Fibroblast of pulmonary artery (primary cell): ENCODE results near the gene DDAH1.

ENCODE experiments used
- DNase-seq: peaks from one replicate; pipeline ENCODE4 v3.0.0-alpha.2; 2010; ENCODE audit warnings: low read depth
- H3K4me3 ChIP-seq: replicated peaks from 2 replicates; pipeline ENCODE4 v1.5.1; 2011; ENCODE audit warnings: low read depth, mild to moderate bottlenecking, control low read depth, low read length, moderate library complexity
- TF ChIP-seq, protein P1 (sequence below): IDR thresholded peaks from 2 replicates; pipeline ENCODE4 v1.5.1; 2011; ENCODE audit warnings: mild to moderate bottlenecking, control low read depth, low read length, inconsistent platforms; ENCODE audit errors: missing control alignments

The DDAH1 gene

DNA sequence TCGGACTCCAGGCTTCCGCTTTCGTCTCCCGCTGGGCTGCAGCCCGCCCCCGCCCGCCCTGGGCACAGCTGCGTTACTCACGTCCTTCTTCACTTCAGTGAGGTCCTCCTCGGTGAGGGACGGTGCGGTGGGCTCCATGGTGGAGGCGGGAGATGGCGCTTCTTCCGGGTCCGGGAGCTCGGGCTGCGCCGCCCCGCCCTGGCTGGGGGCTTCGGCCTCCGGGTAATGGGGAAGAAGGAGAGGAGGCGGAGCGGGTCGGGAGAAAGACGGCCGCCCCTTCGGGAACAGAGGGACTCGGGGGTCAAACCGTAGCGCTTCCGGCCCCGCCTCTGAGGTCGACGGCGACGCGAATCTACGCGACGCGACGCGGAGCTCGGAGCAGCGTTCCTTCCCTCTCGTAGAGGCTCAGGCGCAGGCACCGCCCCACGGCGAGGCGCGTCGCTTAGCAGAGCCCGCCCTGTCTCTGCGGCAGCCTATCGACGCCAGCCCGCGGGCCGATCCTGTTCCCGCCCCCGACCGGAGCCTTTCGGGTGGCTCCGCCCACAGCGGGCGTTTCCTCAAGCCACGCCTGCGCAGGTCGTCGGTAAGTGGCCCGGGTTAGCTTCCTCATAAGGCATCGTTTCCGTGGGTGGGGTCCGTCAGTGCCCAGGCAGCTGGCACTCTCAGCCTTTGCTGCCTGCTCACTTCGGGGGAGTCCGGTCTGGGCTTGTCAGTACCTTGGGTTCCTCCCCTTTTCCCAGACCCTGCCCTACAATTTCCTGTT is 188.6 kb downstream of the DDAH1 start, which contains the start of gene BCL10:
BCL10 (minus strand) TSS at position 418 of the 763 bp plus-strand sequence; CDS start at position 138, 280 bp downstream.
- TF ChIP-seq, protein P1, sequence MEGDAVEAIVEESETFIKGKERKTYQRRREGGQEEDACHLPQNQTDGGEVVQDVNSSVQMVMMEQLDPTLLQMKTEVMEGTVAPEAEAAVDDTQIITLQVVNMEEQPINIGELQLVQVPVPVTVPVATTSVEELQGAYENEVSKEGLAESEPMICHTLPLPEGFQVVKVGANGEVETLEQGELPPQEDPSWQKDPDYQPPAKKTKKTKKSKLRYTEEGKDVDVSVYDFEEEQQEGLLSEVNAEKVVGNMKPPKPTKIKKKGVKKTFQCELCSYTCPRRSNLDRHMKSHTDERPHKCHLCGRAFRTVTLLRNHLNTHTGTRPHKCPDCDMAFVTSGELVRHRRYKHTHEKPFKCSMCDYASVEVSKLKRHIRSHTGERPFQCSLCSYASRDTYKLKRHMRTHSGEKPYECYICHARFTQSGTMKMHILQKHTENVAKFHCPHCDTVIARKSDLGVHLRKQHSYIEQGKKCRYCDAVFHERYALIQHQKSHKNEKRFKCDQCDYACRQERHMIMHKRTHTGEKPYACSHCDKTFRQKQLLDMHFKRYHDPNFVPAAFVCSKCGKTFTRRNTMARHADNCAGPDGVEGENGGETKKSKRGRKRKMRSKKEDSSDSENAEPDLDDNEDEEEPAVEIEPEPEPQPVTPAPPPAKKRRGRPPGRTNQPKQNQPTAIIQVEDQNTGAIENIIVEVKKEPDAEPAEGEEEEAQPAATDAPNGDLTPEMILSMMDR, result no peak

DNA sequence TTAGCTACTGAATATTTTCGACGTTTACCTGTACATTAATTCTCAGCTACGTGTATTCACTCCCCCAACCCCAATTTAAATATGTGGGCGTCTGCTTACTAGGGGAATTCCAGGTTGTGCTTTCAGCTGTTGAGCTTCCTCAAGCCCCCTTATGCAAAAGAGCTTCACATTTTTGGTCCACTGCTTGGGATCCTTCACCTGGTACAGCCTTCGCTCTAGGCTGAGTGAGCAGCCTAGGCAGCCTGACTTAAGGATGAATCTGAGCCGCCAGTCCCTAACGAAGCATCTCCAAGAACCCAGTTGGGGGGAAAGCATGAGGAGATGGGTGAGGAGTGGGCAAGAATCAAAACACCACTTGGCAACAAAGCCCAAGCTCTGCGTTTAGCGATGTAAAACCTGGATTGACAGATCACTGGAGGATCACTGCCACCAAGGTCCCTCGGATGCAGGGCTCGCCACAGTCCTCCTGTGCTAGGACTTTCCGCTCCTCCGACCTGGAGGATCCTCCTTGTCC is 189.2 kb downstream of the DDAH1 start:
- peak overlapping the region; percentile 86 for H3K4me3 ChIP-seq
- DNase-seq, result peak; percentile 15
- TF ChIP-seq, protein P1, result no peak

More for the DNA sequence above, 188.6 kb downstream of the DDAH1 start, which contains the start of gene BCL10:
- H3K4me3 ChIP-seq, result peak within 1 kb of the TSS; percentile 86
- DNase-seq, result peak; percentile 98

DNA sequence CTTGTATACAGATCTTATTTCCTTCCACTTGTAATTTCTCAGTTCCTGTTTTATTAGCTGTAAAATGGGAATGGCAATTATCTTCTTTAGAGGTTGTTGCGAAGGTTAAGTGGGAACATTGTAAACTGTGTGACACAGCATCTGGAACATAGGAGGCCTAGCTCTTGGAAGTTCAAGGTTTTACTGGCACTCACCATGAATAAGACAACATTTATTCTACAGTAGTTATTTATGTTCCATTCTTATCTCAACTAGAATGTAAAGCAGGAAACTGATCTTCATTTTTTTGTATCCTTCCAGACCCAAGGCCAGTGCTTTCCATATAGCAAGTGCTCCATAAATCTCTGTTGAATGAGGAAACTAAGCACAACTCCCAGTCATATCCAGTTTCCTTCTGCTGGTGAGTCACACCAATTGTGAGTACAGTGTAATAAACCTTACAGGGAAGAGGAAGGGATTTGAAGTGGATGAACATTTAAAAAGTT is 189.9 kb downstream of the DDAH1 start:
- peak; percentile 78 for DNase-seq
- peak overlapping the region; percentile 86 for H3K4me3 ChIP-seq
- TF ChIP-seq, protein P1, result no peak

DNA sequence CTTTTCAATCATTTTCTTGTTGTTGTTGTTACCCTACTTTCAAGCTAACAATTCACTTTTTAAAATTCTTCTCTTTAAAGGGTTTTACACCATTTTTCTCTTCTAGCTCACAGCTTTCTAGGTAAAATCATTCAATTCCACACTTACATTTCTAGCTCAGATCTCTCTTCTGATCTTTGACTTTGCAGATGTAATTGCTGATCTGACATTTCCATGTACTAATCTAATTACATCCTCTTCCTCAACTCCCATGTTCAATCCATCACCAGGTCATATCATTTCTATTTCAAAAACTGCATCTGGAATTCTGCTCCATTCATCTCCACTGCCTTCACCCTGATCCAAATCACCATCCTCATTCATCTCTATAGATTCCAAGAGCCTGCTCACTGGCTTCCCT is 191.6 kb downstream of the DDAH1 start:
- no peak overlapping the region for H3K4me3 ChIP-seq
- TF ChIP-seq, protein P1, result no peak
- DNase-seq, result no peak

DNA sequence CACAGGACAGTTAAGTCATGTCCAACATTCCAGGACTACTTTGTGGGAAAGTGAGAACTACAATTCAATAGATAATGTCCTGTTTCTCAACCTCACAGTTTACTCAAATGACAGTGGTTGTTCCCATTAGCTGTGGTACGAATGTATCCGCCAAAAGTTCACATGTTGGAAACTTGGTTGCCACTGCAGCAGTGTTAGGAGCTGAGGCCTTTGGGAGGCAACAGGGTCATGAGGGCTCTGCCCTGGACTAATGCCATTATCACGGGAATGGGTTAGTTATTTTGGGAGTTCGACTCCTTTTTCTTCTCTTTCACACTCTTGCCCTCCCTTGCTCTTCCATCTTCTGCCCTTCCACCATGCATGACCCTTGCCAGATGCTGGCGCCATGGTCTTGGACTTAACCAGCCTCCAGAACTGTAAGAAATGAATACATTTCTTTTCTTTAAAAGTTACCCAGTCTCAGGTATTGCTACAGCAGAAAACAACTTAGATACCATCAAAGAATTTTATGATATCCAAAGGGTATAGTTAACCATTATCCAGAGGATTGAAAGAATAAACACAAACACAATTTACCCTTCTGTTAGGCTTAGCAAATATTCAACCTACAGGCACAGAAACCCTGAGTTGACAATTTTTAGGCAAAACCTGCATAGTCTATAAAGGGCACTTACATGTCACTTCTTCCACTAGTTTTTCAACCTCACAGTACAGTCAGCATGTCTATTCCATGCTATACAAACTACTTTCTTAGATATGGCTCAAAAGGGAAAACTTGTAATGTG is 196.0 kb downstream of the DDAH1 start:
- no peak for DNase-seq
- TF ChIP-seq, protein P1, result no peak
- no peak overlapping the region for H3K4me3 ChIP-seq
